ENCODE data around the gene BLOC1S4. TPM values are rescaled to one million over a fixed set of nuclear protein-coding genes. Genes with fewer than 3 reads are reported as not detected.

Gene BLOC1S4
- total RNA-seq, 1 donor from 2014 or later: 20.9 TPM

DNA sequence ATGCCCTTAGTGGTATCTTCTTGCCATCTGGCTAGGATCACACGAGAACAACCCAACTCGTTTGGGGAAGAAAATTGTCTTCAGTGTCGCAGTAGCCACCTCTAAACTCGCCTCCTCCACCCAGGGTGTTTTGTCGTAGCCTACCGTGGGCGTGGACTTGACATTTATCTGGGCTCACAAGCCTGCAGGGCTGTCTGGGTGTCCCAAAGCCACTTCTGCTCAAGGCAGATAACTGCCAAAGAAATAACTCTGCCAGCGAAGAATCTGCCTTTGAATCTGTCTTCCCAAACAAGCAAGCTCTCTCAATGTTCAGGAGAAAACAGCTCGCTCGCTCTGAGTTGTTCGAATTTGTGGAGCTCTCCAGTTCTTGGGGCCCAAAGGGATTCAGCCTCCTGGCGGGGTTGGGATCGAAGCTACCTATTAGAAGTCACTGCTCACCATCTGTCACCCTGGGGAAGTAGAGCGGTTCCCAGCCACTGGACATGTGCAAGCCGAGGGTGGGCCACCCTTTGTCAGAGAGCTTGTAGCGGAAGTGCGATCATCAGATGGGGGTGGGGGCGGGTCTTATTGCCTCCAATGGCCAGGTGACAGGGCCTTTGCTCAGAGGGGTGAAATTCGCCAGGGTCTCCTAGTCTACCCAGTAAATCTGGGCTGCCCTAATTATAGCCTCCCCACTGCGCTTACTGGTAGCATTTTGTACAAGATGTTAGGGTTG, 14.8 kb downstream of the BLOC1S4 start:
- H3K9me3 Mint-ChIP-seq (ENCODE audit: unreplicated experiment): no peaks in the 10 kb centered on the region
- H3K27ac Mint-ChIP-seq (ENCODE audit: unreplicated experiment): no peak overlapping the region
- no peak for DNase-seq (ENCODE audit: low spot score)
- H3K4me1 Mint-ChIP-seq (ENCODE audit: unreplicated experiment): no peaks in the 10 kb centered on the region
- H3K4me3 Mint-ChIP-seq (ENCODE audit: unreplicated experiment): no peak overlapping the region
- peaks cover 12% of the 10 kb centered on the region for H3K27me3 Mint-ChIP-seq (ENCODE audit: unreplicated experiment)
- TF ChIP-seq, protein P1, sequence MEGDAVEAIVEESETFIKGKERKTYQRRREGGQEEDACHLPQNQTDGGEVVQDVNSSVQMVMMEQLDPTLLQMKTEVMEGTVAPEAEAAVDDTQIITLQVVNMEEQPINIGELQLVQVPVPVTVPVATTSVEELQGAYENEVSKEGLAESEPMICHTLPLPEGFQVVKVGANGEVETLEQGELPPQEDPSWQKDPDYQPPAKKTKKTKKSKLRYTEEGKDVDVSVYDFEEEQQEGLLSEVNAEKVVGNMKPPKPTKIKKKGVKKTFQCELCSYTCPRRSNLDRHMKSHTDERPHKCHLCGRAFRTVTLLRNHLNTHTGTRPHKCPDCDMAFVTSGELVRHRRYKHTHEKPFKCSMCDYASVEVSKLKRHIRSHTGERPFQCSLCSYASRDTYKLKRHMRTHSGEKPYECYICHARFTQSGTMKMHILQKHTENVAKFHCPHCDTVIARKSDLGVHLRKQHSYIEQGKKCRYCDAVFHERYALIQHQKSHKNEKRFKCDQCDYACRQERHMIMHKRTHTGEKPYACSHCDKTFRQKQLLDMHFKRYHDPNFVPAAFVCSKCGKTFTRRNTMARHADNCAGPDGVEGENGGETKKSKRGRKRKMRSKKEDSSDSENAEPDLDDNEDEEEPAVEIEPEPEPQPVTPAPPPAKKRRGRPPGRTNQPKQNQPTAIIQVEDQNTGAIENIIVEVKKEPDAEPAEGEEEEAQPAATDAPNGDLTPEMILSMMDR (IDR thresholded peaks at IDR 0.05; ENCODE audit: unreplicated experiment): no peak
- H3K36me3 Mint-ChIP-seq (ENCODE audit: low read depth, unreplicated experiment): no peaks in the 10 kb centered on the region

DNA sequence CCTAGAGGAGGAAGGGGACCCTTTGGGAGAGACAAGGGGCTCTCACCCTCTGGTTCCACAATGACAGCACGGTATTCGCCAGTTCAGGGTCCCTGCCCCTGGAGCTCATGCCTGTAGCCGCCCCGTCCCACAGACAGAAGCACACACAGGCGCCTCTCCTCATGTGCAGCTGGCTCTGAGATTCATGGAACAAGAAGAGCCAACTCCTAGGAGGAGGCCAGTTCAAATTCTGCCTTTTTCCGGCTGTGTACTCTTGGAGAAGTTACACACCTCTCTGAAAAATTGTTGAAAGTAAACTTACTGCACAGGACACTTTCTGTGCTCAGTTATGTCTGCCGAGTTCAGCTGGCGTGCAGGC, 15.3 kb downstream of the BLOC1S4 start:
- DNase-seq (ENCODE audit: low spot score): no peak
- TF ChIP-seq, protein P1 (IDR thresholded peaks at IDR 0.05; ENCODE audit: unreplicated experiment): no peak
- Mint-ChIP-seq H3K36me3 (ENCODE audit: low read depth, unreplicated experiment) (no peaks in the 10 kb centered on the region), H3K27me3 (ENCODE audit: unreplicated experiment) (peaks cover 12% of the 10 kb centered on the region), H3K4me1 (ENCODE audit: unreplicated experiment) (no peaks in the 10 kb centered on the region), H3K27ac (ENCODE audit: unreplicated experiment) (no peak overlapping the region), H3K4me3 (ENCODE audit: unreplicated experiment) (no peak overlapping the region), H3K9me3 (ENCODE audit: unreplicated experiment) (no peaks in the 10 kb centered on the region)

DNA sequence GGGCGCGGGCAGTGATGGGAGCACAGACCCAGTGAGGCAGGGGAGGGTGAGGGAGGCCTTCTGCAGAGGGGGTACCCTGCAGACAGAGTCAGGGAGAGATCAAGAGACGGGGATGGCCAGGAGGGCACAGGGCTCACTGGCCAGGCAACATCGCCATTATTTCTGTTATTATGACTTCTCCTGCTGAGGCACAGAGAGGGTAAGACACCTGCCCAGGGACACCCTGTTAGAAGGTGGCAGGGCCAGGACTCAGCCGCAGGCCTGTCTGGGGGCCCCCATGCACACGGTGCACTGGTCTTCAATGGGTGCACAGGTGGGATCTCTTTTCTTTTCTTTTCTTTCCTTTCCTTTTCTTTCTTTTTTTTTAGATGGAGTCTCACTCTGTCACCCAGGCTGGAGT, 15.8 kb downstream of the BLOC1S4 start:
- Mint-ChIP-seq H3K4me3 (ENCODE audit: unreplicated experiment) (no peak overlapping the region), H3K27ac (ENCODE audit: unreplicated experiment) (no peak overlapping the region)

DNA sequence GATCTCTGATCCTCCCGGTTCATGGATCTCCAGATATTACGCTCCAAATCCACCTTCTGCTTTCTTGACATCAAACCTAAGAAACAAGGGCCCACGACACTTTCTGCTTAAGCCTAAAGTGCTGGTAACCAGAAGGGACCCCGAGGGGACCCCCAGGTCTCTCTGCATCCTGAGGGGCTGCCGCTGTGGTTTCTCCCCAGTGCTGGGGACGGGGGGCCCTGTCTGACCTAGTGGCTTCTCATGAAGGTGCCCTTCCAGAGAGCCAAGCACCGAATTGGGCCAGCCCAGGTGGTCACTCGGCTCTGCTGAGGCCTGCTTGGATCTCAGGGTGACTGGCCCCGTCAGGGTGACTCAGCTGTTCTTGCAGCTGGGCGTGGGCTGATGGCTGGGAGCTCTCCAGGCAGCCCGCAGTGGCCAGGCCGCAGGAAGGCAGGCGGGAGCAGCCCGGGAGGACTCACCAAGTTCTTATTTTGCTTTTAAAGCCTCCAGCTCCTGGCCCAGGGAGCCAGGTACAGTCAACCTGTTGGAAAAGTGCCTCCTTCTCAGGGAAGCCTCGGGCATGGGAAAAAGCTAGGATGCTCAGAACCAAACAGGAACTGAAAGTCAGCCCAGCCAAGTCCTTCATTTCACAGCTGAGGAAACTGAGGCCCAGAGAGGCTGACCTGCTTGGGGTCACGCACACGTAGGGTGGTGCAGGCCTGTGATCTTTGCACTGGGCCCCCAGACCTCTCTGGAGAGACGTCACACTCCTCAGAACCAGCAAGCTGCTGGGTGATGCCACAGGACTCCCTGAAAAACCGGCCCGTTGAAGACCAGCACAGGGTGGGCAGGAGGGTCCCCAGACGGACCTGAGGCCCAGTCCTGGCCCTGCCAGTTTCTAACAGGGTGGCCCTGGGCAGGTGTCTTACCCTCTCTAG, 16.7 kb downstream of the BLOC1S4 start:
- H3K27ac Mint-ChIP-seq (ENCODE audit: unreplicated experiment): no peak overlapping the region
- H3K27me3 Mint-ChIP-seq (ENCODE audit: unreplicated experiment): peaks cover 12% of the 10 kb centered on the region
- no peak overlapping the region for H3K4me3 Mint-ChIP-seq (ENCODE audit: unreplicated experiment)
- H3K36me3 Mint-ChIP-seq (ENCODE audit: low read depth, unreplicated experiment): no peaks in the 10 kb centered on the region
- H3K4me1 Mint-ChIP-seq (ENCODE audit: unreplicated experiment): no peaks in the 10 kb centered on the region
- TF ChIP-seq, protein P1 (IDR thresholded peaks at IDR 0.05; ENCODE audit: unreplicated experiment): no peak
- no peak for DNase-seq (ENCODE audit: low spot score)
- H3K9me3 Mint-ChIP-seq (ENCODE audit: unreplicated experiment): no peaks in the 10 kb centered on the region

More for the DNA sequence above, 15.8 kb downstream of the BLOC1S4 start:
- no peak for DNase-seq (ENCODE audit: low spot score)
- TF ChIP-seq, protein P1 (IDR thresholded peaks at IDR 0.05; ENCODE audit: unreplicated experiment): no peak
- Mint-ChIP-seq H3K36me3 (ENCODE audit: low read depth, unreplicated experiment) (no peaks in the 10 kb centered on the region), H3K27me3 (ENCODE audit: unreplicated experiment) (peaks cover 12% of the 10 kb centered on the region), H3K9me3 (ENCODE audit: unreplicated experiment) (no peaks in the 10 kb centered on the region), H3K4me1 (ENCODE audit: unreplicated experiment) (no peaks in the 10 kb centered on the region)
